Stimulated activated CD4-positive, alpha-beta T cell treated with anti-CD3 and anti-CD28 coated beads, Interleukin-12 subunit alpha, Interleukin-12 subunit beta, amount 100 ng/mL, for 24 hours (primary cell): ENCODE results near the gene KRT4.

Experiments used
- DNase-seq, 2 experiments: peaks; one replicate each; pipeline ENCODE4 v3.0.0-alpha.2; 2020; ENCODE audit warnings: low read depth in 2 of 2

KRT4 gene

DNA sequence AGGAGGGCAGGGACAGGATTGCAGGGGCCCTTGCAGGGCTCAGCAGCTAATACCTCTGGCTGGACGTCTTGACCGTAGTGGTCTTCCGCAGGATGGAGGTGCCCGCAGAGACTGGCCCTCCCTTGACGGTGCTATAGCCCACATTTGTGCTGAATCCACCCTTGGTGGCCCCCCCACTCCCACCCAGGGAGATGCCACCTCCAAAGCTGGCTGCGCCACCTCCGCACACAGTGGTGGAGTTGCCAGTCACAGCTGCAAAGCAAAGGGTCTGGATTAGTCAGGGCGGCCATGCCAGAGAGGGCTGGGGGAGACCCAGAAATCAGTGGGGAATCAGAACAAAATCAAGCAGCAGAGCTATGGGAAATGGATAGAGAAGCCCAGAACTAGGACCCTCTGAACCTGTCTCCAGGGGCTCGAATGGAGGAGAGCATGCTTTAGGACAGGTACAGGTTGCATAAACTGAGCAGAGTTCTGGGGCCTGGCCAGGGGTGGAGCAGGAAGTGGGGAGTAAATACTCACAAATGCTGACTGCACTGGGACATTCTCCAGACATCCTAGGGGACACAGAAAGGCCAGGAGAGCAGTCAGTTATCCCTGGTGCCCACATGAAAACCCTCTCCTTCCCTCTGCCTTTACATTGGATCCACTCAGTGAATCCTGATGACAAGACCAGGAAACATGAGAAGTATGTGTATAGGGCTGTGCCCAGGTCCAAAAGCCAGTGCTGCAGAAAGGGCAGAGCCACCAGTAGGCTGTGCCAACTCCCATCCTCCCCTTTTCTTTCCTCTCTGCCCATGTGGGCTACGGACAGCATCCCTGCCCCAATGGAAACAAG is 8.1 kb upstream of the KRT4 start:
- no peak for DNase-seq

DNA sequence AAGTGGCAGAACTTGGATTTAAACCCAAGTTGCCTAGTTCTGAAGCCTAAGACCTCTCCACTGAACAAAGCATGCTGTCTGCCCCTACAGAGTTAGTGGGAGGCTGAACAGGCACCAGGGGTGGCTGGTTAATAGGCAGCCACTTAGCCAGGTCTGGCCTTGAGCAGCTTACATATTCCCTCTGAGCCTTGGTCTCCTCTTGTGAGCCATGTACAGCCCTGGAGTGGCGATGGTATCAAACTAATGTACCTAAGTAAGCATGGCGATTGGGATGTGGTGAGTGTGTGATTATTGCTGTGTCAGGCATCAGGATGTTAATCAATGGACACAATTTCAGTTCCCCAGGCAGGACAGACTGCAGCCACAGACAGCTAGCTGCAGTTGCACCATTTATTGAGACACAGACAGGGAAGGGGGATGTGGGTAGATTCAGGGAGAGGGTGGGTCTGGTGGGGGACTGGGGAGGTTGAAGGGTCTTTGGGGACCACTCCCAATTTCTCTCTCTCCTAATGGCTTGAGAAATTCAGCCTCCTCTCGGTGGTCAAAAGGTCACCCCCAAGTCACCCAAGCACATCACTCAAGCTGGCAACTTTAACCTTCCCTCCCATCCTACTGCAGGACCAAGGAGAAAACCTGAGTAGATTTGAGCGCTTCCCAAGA is 7.3 kb upstream of the KRT4 start:
- no peak for DNase-seq

DNA sequence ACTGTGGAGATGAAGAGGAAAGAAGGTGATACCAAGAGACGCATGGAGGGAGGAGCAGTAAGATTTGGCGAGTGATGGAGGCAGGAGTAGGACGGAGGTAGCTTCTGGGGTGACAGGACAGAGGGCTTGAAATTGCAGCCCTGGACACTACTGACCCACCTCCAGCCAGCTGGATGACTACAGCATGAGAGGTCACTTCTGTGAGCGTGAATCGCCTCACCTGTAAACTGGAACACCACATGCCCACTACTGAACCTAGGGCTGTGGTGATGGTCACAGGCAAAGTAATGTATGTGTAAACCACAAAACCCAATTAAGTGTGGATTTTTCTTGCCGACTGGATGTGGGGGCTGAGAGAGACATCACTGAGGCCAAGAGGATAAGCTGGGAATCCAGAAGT is 6.6 kb upstream of the KRT4 start:
- DNase-seq = no peak

DNA sequence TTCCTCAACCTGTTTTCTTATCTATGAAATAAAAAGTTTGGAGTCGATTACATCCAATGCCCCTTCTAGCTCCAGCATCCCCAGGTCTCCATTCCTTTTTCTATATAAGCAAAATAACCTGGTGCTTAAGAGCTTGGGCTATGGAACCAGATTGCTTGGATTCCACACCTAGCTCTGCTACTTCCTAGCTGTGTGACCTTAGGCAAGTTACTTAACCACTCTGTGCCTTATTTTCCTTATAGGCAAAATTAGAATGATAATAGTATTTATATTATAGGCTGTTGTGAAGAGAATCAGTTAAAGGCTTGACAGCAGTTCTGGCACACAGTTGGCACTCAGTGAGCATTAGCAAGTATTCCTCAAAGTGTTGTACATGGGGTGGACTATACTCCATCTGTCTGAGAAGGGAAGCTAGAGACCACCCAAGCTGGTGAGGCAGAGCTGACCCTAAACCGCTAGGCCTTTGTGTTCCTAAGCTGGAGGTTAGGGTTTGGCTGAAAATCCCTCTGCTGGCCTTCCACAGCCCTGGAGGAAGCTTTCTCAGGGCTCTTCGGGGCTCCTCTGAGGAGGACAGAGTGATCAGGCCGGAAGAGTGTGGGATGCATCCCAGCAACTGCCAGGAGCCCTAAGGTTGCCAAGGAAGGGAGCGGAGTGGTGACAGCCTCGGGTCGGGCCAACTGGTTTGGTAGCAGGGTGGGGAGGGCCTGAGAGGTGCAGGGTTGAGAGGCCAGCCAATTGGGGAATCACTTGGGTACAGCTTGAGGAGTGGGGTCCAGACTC is 6.0 kb upstream of the KRT4 start:
- no peak for DNase-seq

DNA sequence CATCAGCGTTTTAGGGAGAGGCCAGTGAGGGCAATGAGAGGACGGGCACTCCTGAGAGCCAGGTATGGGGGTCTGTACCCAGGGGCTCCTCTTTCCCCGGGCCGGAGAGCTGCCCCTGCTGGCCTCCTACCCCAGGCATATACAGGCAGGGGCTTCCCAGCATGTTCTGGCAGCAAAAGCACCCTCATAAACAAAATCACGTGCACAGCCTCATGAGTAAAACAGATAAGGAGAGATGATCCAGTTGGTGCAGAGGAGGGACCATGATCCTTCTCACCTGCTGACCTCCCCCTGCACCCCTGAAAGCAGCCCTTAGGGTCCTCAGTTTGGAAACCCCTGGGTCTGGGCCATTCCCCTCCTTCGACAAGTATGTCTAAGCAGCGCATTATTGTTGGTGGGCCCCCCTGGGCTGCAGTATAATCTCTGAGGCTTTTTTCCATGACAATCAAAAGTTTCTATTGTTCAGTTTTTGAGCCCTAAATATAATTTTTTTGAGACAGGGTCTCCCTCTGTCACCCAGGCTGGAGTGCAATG is 5.0 kb upstream of the KRT4 start:
- DNase-seq = no peak

DNA sequence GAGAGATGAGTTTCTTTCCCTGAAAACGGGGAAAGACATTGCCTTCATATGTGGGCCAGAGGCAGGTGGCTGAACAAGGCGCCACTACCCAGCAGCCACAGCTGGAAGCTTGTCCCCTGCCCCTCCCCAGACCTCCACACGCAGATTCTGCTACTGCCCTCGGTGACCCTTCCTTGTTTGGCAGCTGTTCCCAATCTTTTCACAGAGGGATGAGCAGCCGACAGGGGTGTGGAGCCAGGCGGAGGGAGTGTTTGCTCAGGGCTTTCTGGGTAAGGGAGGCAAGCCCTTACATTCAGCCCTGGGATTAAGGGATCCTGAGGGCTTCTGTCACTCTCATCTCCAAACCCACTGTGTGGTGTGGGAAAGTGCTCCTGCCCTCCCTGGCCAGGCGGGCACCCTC is 4.5 kb upstream of the KRT4 start:
- no peak for DNase-seq

DNA sequence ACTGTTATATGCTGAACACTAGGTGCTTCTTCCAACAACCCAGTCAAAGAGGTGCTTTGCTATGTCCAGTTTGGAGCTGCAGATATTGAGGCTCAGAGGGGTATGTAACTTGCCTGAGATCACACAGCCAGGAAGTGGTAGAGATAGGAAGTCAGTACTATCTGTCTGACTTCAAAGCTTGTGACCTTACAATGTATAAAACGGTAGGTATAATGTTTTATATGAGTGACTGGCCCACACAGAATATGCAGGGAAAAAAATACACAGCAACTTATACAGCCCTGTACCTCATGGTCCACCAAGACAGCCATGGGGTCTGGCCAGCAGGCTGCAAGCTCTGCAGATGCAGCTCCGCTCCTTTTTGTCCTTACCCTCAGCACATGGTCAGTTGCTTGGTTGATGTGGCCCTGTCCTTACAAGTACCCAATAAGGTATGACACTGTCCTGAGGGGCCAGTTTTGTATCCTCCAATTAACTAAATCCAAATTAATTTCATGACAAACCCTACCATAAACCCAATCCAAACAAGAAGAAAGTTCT is 3.9 kb upstream of the KRT4 start:
- DNase-seq = no peak

DNA sequence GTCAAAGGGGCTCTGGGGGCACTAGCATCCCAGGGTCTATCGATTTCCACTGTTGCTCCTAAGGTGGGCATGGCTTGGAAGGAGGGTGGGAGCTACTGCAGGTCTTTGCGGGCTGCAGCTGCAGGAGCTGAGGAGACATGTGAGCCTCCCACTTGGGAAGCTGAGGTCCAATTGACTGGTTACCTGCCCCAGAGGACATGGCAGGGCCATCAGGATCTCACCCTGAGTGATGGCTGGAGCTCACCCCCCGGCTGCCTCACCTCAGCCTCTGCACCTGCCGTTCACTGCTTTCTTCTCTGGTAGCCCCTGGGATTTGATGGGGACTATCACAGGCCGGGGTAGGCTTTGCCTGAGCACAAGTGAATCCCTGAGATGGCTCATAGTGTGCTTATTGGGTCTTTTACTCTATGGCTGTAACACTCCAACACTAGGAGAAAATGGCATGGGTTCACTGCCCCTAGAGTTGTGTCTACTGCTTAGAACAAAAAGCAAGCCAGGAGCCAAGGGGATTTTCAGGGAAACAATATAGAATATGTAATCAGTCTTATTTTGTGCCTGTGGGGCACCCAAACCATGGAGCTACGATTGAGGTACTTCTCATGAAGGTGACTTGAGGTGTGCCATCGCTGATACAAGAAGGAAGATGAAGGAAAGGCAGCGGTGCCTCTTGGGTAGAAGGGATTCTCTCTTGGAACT is 3.2 kb upstream of the KRT4 start:
- DNase-seq = no peak

DNA sequence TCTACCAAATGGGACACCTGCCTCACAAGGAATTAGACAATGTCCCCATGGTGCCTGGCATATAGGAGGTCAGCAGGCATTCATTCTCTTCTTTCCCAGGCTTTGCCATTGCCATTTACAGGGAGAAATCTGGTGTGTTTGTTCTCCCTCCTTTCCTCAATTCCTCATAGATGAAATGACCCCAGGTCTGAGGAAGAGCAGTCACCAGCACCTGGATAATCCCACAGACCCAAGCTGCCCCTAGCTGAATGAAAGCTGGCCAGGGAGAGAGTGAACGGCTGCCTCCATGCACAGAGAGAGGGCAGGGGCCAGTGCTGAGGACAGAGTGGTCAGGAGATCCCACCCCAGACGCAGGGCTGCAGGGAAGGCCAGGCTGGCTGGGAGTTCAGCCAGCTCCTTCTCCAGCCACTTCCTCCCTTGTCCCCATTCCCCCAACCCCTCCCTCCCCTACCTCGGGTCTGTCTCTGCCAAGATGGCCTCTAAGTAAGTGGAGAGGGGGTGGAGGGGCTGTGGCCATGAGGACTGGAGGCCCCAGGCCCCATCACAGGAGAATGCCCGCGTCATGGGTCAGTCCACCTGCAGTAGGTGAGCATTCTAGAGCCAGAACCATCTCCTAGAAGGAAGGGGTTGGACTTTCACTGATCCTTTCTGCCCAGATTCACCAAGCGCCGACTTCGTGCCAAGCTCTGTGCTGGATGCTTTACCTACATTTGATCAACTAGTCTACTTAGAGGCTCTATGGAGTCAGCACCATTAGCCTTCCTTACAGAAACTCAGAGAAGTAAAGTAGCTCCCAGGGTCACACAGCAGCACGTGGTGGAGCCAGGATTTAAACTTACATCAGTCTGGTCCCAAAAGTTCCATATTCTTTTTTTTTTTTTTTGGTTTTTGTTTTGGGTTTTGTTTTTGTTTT is 2.0 kb upstream of the KRT4 start:
- no peak for DNase-seq

DNA sequence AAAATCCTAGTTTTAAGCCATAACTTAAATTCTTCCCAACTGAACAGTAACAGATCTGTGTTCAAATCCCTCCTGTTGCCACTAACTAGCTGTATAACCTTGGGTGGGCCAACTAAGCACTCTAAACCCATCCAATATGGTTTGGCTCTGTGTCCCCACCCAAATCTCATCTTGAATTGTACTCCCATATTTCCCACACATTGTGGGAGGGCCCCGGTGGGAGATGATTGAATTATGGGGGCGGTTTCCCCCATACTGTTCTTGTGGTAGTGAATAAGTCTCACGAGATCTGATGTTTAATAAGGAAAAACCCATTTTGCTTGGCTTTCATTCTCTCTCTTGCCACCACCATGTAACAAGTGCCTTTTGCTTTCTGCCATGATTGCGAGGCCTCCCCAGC is 1.2 kb upstream of the KRT4 start:
- DNase-seq = no peak

DNA sequence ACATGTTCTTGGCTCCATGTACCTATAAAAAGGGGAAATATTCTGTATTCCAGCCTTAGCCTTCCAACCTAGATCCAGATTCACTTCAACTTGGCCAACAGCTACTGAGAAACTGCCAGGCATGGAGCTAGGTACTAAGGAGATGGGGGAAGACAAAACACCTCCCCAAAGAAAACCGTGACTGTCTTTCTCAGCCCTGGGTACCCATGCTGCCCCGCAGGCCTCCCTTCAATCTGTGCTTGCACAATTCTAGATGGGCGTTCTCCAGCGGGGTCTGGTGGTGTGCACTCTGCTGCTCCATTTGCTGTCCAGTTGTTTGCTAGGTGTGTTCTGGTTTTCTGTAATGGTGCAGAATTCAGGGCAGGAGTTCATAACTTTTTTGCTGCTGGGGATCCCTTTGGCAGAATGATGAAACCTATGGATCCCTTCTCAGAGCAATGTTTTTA is 817 bp upstream of the KRT4 start:
- DNase-seq = no peak

DNA sequence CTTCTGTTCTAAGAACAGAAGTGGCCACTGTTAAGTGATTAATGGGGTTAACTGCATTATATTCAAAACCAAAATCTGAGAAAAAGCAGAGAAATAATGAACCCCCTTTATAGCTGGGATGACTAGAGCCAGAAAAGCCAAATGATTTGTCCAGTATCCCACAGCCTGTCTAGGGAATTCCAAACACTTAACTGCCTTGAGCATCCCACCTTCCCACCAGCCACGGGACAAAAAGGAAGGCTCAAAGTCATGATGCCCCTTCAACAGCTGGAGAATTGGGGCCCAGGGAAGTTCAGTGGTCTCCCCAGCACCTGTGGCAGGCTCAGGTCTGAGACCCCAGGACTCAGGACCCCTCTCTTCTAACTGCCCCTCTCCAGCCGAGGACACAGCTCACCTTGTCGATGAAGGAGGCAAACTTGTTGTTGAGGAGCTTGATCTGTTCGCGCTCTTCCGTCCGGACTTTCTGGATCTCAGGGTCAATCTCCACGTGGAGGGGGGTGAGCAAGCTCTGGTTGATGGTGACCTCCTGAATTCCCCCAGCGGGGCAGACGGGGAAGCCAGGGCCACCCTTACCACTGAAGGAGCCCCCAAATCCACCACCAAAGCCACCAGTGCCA is 605 bp downstream of the KRT4 start:
- no peak for DNase-seq

DNA sequence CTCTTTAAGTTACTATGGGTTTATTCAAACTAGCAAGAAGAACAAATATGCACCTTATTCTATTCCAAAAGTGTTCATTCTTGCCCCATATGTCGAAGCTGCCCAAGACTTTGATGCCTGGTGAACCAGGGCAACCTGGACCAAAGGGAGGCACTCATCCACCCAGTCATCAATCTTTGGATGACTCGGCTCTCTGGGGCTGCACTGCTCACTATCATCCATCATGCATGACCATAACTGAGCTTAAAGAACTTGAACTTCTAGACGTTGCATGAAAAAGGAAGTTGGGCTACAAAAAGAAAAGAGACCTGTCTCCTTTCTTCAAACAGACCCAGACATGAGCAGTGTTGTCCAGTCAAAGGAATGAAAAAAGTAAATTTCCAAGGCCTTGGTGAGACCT is 1.2 kb downstream of the KRT4 start:
- no peak for DNase-seq

DNA sequence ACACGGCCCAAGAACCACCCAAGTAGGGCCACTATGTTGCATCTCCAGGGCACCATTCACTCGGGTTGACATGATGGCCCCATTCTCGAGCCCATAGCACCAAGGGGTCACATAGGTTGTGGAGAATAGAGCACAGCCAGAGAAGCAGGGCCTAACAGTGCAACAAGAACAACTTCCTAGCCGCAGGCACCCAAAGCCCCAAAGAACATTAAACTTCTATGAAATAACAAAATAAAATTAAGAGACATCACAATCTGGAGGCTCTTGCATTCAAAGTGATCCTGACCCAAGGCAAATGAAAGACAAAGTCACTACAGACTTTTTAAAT is 1.9 kb downstream of the KRT4 start:
- no peak for DNase-seq

DNA sequence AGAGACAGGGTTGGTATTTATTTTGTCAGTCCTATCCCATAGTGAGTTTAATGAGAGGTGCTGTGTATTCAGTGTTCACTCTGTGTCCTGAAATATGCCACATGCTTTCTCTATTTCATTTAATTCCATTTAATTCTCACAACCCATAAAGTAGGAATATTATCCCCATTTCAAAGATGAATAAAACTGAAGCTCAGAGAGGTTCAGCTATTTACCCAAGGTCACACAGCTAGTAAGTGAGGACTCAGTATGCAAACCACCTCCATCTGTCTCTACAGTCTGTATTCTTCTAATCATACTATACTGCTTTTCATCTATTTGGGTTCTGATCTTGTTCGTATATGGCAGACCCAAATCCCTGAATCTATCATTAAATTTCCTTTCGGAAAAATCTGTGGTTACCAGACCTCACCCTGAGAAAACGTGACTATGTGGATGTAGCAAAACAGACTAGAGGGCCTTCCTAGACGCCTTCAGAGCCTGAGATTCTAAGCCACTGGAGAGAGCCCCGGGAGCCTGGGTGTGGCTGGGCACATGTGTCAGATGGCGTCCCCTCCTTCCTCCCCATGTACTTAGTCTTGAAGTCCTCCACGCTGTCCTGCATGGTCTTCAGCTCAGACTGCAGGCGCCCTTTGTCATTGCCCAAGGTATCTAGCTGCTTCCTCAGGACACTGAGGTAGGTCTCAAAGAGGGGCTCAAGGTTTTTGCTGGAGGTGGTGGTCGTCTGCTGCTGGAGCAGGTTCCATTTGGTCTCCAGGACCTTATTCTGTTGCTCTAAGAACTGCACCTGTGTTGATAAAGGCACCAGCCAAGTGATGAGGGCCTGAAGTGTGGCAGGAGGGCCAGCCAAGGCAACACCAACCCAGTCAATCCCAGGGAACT is 2.5 kb downstream of the KRT4 start:
- DNase-seq = no peak

DNA sequence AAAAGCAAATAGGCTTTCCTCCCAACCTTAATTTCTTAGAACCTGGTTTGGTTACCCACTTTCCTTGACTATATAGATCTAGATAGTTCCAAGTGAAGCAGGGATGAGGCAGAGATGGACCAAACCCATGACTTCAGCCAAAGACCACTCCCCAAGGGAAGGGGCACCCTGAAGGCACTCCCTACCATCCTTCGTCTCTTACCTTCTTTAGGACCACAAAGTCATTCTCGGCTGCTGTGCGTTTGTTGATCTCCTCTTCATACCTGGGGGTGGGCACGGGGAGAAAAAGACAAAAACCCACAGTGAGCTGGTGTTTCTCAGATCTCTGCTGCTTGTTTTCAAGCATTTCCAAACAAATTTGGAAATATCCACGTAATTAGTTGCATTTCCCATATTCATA is 3.4 kb downstream of the KRT4 start:
- DNase-seq = no peak

DNA sequence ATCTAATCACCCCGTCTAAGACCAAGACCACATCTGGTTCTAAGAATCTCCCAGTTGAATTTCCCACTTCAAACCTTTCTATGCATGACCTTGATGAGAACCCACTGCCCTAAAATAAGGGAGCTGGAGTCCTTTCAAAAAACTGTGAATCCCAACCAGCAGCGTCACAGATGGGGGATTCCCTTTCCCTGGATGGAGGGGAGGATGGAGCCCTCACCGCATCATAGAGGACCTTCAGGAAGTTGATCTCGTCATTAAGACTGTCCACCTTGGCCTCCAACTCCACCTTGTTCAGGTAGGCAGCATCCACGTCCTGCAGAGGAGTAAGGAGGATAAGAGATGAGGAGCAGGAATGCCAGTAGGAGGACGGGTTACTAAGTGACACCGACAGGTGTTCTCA is 4.8 kb downstream of the KRT4 start:
- DNase-seq = no peak

DNA sequence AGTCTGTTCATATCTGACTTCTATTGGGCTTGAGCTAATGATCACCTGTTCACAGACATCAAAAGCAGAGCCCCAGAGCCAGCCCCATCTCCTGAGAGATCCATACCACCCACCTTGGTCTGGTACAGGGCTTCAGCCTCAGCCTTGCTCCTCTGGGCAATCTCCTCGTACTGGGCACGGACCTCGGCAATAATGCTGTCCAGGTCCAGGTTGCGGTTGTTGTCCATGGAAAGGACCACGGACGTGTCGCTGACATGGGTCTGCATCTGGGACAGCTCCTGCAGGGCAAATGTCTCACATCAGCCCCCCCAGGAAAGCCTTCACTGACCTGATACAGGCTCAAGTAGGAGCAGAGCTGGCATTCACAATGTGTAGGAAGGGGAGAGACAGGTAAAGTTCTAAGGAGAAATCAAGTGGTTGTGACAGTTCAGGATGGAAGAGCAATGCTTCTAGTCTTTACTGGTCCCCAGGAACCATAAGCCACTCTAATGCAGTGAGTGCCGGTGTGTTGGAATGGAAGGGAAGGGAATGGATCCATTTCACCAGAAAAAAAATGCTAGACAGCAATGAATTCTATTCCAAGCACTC is 5.2 kb downstream of the KRT4 start:
- DNase-seq = no peak
